NCI-H446 (cell line): Measurements from ENCODE around the gene INS.

Source experiments
- DNase-seq, 2 experiments: peaks; one replicate each; lab custom pipeline; 2025; lab: John Stamatoyannopoulos, UW

The INS gene

GRCh38 chr11:2114430-2115241, 46.4 kb downstream of the INS start:
- no peak for DNase-seq

- no peak for DNase-seq
Measured at GRCh38 chr11:2113776-2114175, 47.2 kb downstream of the INS start.

- DNase-seq = no peak
Measured at GRCh38 chr11:2110521-2110920, 50.5 kb downstream of the INS start.
